ENCODE data around the gene PLVAP.

The PLVAP gene

GRCh38 chr19:17328517-17329365, 48.4 kb downstream of the PLVAP start:
- POLR2A ChIA-PET, result interaction anchor here (0.6 to 2.6 kb wide), 5 partner anchors 11 to 1839 kb away, joined by 3 to 13 read pairs (median 5); partner anchors contain the start of genes DDA1 and MRPL34
- CTCF ChIA-PET, result interaction anchor here (0.7 kb wide), 1 partner anchor 19 kb away, joined by 3 read pairs; no protein-coding TSS in a partner anchor

More at GRCh38 chr19:17328517-17329365, 48.4 kb downstream of the PLVAP start:
- Histone ChIP-seq H3K9me3 (ENCODE audit: control insufficient read depth, insufficient read depth, low read depth, low read length) (no peaks in the 10 kb centered on the region), H3K4me3 (ENCODE audit: low read depth, low read length) (peak overlapping the region; percentile 28), H3K27ac (ENCODE audit: extremely low read depth, low read depth, low read length) (peak overlapping the region; percentile 53; the same call in 1 of the 2 replicates), H3K4me1 (ENCODE audit: control insufficient read depth, insufficient read depth, low read length) (peaks cover 1% of the 10 kb centered on the region; the same call in 1 of the 2 replicates), H3K36me3 (ENCODE audit: control insufficient read depth in 2 of 2, insufficient read depth in 1 of 2, low read length in 2 of 2) (peaks cover 0 to 20% of the 10 kb centered on the region in 2 experiments; a peak in 2 of 3 replicates)
- TF ChIP-seq WT1 (tag by site-specific recombination; IDR thresholded peaks at IDR 0.05) (0 out of 2 replicates have a peak, but pooled peaks have one; percentile 21), ZNF513 (tag by site-specific recombination; IDR thresholded peaks at IDR 0.05) (peak; percentile 89), ZBTB7A (tag by site-specific recombination; IDR thresholded peaks at IDR 0.05; ENCODE audit: low read depth) (no peak), ZFP69B (tag by site-specific recombination; IDR thresholded peaks at IDR 0.05) (no peak), ZNF335 (tag by site-specific recombination; conservative IDR thresholded peaks at IDR 0.05) (peak; percentile 38; the same call in 1 of the 2 replicates), ZNF274 (IDR thresholded peaks at IDR 0.05; ENCODE audit: low read length) (no peak), ZNF274 (tag by site-specific recombination; IDR thresholded peaks at IDR 0.05; ENCODE audit: borderline replicate concordance) (no peak), ZBTB20 (tag by site-specific recombination; IDR thresholded peaks at IDR 0.05) (0 out of 2 replicates have a peak, but pooled peaks have one; percentile 5), ZNF398 (tag by site-specific recombination; IDR thresholded peaks at IDR 0.05) (peak; percentile 63), EGR2 (tag by site-specific recombination; IDR thresholded peaks at IDR 0.05; ENCODE audit: low read depth) (peak; percentile 30; the same call in 1 of the 2 replicates), ZNF362 (tag by site-specific recombination; IDR thresholded peaks at IDR 0.05) (no peak), GLIS1 (tag by site-specific recombination; IDR thresholded peaks at IDR 0.05) (peak; percentile 51; the same call in 1 of the 2 replicates), ZEB2 (tag by site-specific recombination; IDR thresholded peaks at IDR 0.05) (0 out of 2 replicates have a peak, but pooled peaks have one; percentile 5), ZNF302 (tag by site-specific recombination; IDR thresholded peaks at IDR 0.05; ENCODE audit: low read depth) (no peak), BCL11A (tag by site-specific recombination; IDR thresholded peaks at IDR 0.05; ENCODE audit: low read depth) (no peak), ZFHX2 (tag by site-specific recombination; conservative IDR thresholded peaks at IDR 0.05) (peak; percentile 53), ZBTB11 (tag by site-specific recombination; conservative IDR thresholded peaks at IDR 0.05; ENCODE audit: low read depth) (0 out of 2 replicates have a peak, but pooled peaks have one; percentile 2)

All from HEK293 (cell line).